ENCODE results near the gene PDE1A.

The PDE1A gene

GRCh38 chr2:182426918-182427240 lies at the start of gene PDE1A:
Gene PDE1A (minus strand): TSS chr2:182427036.
- DNase-seq = no peak

GRCh38 chr2:182473635-182474034 lies 46.8 kb upstream of the PDE1A start:
- DNase-seq = no peak

- DNase-seq = no peak
These were observed 36.9 kb upstream of the PDE1A start for GRCh38 chr2:182463760-182464159.

GRCh38 chr2:182456784-182457183 lies 29.9 kb upstream of the PDE1A start:
- DNase-seq = no peak

GRCh38 chr2:182452456-182452990 lies 25.7 kb upstream of the PDE1A start:
- no peak for DNase-seq

- DNase-seq = no peak
These were observed 21.5 kb upstream of the PDE1A start for GRCh38 chr2:182448371-182448770.

GRCh38 chr2:182447863-182448262 lies 21.0 kb upstream of the PDE1A start:
- DNase-seq = no peak

GRCh38 chr2:182447163-182447562 lies 20.3 kb upstream of the PDE1A start:
- no peak for DNase-seq

- DNase-seq = no peak
These were observed 19.3 kb upstream of the PDE1A start for GRCh38 chr2:182446087-182446486.

GRCh38 chr2:182445391-182445965 lies 18.6 kb upstream of the PDE1A start:
- no peak for DNase-seq

GRCh38 chr2:182444806-182445205 lies 18.0 kb upstream of the PDE1A start:
- DNase-seq = no peak

- DNase-seq = no peak
These were observed 17.3 kb upstream of the PDE1A start for GRCh38 chr2:182444170-182444569.

- no peak for DNase-seq
These were observed 9.4 kb upstream of the PDE1A start for GRCh38 chr2:182436252-182436651.

- DNase-seq = no peak
These were observed 8.9 kb upstream of the PDE1A start for GRCh38 chr2:182435754-182436153.

GRCh38 chr2:182432051-182432450 lies 5.2 kb upstream of the PDE1A start:
- DNase-seq = no peak

GRCh38 chr2:182428476-182428875 lies 1.6 kb upstream of the PDE1A start:
- DNase-seq = no peak

- no peak for DNase-seq
These were observed 536 bp downstream of the PDE1A start for GRCh38 chr2:182426082-182426917.

- no peak for DNase-seq
These were observed 4.0 kb downstream of the PDE1A start for GRCh38 chr2:182422864-182423263.

GRCh38 chr2:182420669-182421068 lies 6.2 kb downstream of the PDE1A start:
- DNase-seq = no peak

GRCh38 chr2:182416861-182417260 lies 10.0 kb downstream of the PDE1A start:
- no peak for DNase-seq

GRCh38 chr2:182416191-182416590 lies 10.6 kb downstream of the PDE1A start:
- no peak for DNase-seq

- no peak for DNase-seq
These were observed 11.1 kb downstream of the PDE1A start for GRCh38 chr2:182415771-182416170.

GRCh38 chr2:182412858-182413257 lies 14.0 kb downstream of the PDE1A start:
- no peak for DNase-seq

GRCh38 chr2:182410120-182410519 lies 16.7 kb downstream of the PDE1A start:
- DNase-seq = no peak

- no peak for DNase-seq
These were observed 20.6 kb downstream of the PDE1A start for GRCh38 chr2:182406221-182406620.

All from activated CD4-positive, alpha-beta T cell treated with anti-CD3 and anti-CD28 coated beads for 4 hours (primary cell).